ENCODE data around the gene MYH7.

Gene MYH7

DNA sequence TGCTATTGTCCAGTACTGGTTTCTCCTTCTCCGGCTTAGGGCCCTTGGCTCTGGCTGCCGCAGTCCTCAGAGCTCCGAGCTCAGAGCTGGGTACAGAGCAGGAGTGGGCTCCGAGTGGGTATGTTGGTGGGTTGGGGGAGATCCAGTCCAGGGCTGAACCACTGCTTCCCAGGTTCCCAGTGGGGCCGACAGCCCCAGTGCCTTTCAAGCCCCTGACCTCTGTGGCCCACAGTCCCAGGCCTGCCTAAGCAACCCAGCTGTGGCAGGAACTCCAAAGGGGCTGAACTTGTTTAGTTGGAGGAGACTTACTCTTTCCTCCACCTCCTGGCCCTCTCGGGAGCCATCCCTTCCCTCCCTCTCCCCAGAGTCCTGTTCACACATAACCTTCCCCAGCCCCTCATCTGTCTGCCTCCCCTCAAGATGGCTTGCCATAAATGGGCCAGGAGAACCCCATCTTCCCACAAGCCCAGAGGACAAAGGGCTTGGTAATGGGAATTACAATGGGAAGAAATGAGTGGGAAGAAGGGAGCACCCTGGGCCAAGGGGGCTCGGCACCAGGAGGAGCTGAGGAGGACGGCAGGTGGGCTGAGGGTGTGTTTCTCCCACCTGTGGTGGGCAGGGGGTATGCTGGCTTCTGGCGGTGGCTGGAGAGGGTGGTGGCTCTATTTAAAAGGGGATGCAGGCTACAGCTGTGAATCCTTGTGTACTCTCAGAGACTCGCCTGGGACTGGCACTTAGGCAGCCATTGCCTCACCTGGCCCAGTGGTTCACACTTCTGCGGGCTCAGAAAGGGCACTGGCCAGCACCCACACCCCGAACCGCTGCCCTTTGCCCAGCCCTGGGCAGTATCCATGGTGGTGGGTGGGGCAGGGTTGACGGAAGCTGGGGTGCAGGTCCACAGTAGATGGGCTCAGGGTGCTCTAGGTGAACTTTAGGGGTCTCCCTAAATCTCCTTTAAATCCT, 23.6 kb downstream of the MYH7 start:
- no peak overlapping the region for H3K4me3 ChIP-seq (ENCODE audit: low read length)
- H3K4me1 ChIP-seq (ENCODE audit: control insufficient read depth, insufficient read depth, low read length): no peaks in the 10 kb centered on the region
- no peak for DNase-seq (ENCODE audit: low read depth)

DNA sequence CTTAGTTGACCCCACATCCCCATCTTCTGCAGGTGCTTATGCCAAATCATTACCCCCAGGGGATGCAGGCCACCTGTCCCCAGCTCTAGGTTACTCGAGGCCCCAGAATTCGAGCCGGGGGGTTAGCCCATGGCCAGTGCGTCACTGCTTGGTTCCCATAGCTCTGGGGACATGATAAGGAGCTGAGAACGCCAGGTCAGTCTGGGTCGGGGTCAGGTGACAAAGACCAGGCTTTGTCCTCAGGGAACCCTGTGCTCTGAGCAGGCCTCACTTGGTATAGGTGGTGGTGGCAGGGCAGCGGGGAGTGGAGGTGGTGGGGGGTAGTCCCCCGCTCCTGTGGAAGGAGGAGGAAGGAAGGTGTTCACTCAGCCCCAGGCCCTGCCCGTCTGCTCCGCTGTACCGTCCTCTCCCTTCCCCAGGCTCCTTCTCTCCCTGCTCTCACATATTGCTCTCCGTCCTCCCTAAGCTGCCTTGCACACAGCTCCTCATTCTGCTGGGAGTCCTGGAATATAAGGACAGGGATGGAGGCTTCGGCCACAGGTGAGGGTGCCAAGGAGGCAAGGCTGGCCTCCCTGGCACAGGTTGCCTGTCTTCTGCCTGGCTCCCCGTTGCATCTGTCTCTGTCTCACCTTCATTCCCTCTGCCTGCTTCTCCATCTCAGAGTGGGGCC, 25.4 kb downstream of the MYH7 start:
- no peaks in the 10 kb centered on the region for H3K36me3 ChIP-seq (ENCODE audit: control insufficient read depth, insufficient read depth, low read length, severe bottlenecking)
- no peak for DNase-seq (ENCODE audit: low read depth)
- H3K4me3 ChIP-seq (ENCODE audit: low read length): no peak overlapping the region
- no peak overlapping the region for H3K9ac ChIP-seq (ENCODE audit: low read length)
- H3K27me3 ChIP-seq (replicated peaks; ENCODE audit: control insufficient read depth, insufficient read depth, low read length): peaks cover 40% of the 10 kb centered on the region
- no peaks in the 10 kb centered on the region for H3K9me3 ChIP-seq (ENCODE audit: control insufficient read depth, low read length)
- H3K4me1 ChIP-seq (ENCODE audit: control insufficient read depth, insufficient read depth, low read length): no peaks in the 10 kb centered on the region

More for the DNA sequence above, 23.6 kb downstream of the MYH7 start:
- Histone ChIP-seq H3K27me3 (replicated peaks; ENCODE audit: control insufficient read depth, insufficient read depth, low read length) (peaks cover 34% of the 10 kb centered on the region), H3K36me3 (ENCODE audit: control insufficient read depth, insufficient read depth, low read length, severe bottlenecking) (no peaks in the 10 kb centered on the region), H3K9ac (ENCODE audit: low read length) (no peak overlapping the region), H3K9me3 (ENCODE audit: control insufficient read depth, low read length) (no peaks in the 10 kb centered on the region)

DNA sequence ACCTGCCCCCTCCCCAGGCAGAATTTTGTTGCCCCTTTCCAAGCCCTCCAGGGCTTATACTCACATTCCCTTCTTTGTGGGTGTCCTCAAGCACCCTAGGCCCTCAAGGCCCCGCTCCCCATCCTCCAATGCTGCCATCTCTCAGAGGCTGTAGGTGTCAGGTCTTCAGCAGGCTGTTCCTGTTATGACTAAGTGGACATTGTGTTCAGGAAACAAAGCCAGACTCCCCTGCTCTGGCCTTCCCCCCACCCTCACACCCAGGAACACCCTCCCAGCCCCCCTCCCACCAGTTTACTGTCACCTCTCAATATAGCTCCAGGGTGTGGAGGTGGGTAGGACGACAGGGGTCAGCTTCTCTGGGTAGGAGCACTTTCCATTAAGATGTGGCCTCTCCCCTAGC, 26.0 kb downstream of the MYH7 start:
- no peak overlapping the region for H3K9ac ChIP-seq (ENCODE audit: low read length)
- no peaks in the 10 kb centered on the region for H3K4me1 ChIP-seq (ENCODE audit: control insufficient read depth, insufficient read depth, low read length)
- H3K36me3 ChIP-seq (ENCODE audit: control insufficient read depth, insufficient read depth, low read length, severe bottlenecking): no peaks in the 10 kb centered on the region
- H3K9me3 ChIP-seq (ENCODE audit: control insufficient read depth, low read length): no peaks in the 10 kb centered on the region
- H3K27me3 ChIP-seq (replicated peaks; ENCODE audit: control insufficient read depth, insufficient read depth, low read length): peaks cover 45% of the 10 kb centered on the region
- no peak overlapping the region for H3K4me3 ChIP-seq (ENCODE audit: low read length)
- DNase-seq (ENCODE audit: low read depth): no peak

DNA sequence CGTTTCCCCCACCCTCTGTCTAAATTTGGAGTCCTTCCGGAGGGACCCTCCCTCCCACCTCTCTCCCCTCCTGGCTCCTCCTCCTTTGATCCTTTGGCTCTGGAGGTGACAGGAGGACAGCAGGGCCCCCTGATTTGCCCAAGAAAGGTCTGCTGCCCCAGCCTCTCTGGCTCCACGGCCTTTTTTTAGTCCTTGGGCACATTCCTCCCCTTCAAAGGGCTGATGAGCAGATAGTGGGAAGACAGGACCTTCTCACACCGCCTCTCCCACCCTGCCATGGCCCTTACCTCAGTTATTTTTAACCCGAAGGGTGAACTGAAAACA, 27.2 kb downstream of the MYH7 start:
- no peak for DNase-seq (ENCODE audit: low read depth)
- Histone ChIP-seq H3K4me3 (ENCODE audit: low read length) (no peak overlapping the region), H3K9me3 (ENCODE audit: control insufficient read depth, low read length) (no peaks in the 10 kb centered on the region), H3K4me1 (ENCODE audit: control insufficient read depth, insufficient read depth, low read length) (no peaks in the 10 kb centered on the region), H3K27me3 (replicated peaks; ENCODE audit: control insufficient read depth, insufficient read depth, low read length) (peaks cover 53% of the 10 kb centered on the region), H3K9ac (ENCODE audit: low read length) (no peak overlapping the region), H3K36me3 (ENCODE audit: control insufficient read depth, insufficient read depth, low read length, severe bottlenecking) (no peaks in the 10 kb centered on the region)

DNA sequence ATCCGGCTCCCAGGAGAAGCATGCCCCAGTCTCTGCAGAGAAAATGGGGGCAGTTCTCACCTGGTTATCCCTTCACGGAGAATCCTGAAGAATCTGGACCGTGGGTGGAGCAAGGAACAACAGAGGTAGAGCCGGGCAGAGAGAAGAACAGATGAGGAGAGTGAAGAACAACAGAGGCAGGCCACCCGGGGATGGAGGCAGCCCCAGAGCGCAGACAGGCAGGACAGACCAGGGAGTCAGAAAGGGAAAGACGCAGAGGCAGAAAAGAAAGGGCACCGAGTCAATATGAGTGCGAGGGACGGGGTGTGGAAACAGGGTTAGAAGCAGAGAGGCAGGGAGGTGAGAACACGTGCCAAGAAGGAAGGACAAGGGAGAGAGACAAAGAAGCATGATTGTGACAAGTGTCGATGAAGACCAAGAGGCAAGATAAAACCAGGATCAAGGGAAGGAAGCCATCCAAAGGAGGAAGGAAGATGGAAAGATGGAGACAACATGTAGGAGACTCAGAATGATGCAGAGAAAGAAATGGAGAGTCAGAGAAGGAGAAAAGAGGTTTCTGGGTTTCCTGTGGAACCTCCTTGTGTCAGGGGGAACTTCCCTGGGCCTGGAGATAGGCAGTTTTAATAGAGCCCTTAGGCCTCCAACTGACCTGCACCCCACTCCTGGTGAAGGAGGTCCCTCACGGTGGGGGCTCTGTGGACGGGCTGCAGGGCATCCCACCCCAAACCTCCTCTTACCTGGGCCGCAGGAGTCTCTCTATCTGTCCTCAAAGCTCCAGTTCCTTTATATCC, 27.7 kb downstream of the MYH7 start, which contains the start of gene MYH6:
Gene MYH6, minus strand, starts transcription at position 758 of the 791 bp plus-strand sequence. CDS start 1,050 bp downstream, outside the sequence.
- peaks cover 50% of the 10 kb centered on the region for H3K27me3 ChIP-seq (replicated peaks; ENCODE audit: control insufficient read depth, insufficient read depth, low read length)
- H3K36me3 ChIP-seq (ENCODE audit: control insufficient read depth, insufficient read depth, low read length, severe bottlenecking): no peaks in the 10 kb centered on the region
- no peak for DNase-seq (ENCODE audit: low read depth)
- H3K4me3 ChIP-seq (ENCODE audit: low read length): no peak within 1 kb of the TSS
- H3K4me1 ChIP-seq (ENCODE audit: control insufficient read depth, insufficient read depth, low read length): no peaks in the 10 kb centered on the region
- H3K9ac ChIP-seq (ENCODE audit: low read length): no peak within 1 kb of the TSS
- H3K9me3 ChIP-seq (ENCODE audit: control insufficient read depth, low read length): no peaks in the 10 kb centered on the region

DNA sequence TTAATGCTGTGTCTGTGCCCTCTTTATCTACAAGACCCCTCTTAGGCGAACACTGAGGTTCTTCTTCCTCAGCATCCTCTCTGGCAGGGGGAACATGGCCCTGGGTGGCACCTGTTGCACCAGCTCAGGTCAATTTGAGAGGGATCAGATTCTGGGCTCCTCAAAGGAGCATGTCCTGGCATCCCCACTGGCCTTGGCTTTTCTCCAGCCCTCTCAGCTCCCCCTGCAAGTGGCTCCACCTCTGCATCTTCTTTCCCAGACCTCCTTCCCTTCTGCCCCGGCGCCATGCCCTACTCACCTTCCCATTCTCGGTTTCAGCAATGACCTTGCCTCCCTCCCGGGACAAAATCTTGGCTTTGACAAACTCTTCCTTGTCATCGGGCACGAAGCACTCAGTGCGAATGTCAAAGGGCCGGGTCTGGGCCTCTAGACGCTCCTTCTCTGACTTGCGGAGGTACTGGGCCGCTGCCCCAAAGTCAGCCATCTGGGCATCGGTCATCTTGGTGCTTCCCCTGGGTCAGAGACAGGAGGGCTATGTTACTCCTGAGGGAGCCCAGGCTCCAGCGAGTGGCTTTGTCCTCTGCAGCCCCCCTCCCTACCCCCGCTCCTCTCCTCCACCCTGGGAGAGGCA, 28.6 kb downstream of the MYH7 start:
- Histone ChIP-seq H3K27me3 (replicated peaks; ENCODE audit: control insufficient read depth, insufficient read depth, low read length) (peaks cover 46% of the 10 kb centered on the region), H3K4me3 (ENCODE audit: low read length) (no peak overlapping the region)

DNA sequence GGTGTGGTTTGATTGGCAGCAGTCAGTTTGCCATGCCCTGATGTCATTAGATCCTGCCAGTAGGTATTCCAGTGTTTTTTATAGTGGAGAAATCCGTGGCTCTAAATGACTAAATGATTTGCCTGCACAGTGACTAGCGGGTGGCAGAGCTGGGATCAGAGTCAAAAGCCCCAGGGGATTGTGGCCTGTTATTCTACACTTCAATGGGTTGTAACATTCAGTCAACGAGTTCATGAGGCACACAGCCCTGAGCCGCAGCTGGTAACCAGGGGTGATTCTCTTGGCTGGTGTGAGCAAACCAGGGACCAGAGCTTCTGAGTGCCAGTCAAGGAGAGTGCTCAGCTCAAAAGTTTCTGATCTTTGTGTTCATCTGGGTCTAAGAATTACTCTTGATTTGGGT, 29.2 kb downstream of the MYH7 start:
- Histone ChIP-seq H3K9ac (ENCODE audit: low read length) (no peak overlapping the region), H3K9me3 (ENCODE audit: control insufficient read depth, low read length) (no peaks in the 10 kb centered on the region), H3K4me3 (ENCODE audit: low read length) (no peak overlapping the region), H3K4me1 (ENCODE audit: control insufficient read depth, insufficient read depth, low read length) (no peaks in the 10 kb centered on the region), H3K36me3 (ENCODE audit: control insufficient read depth, insufficient read depth, low read length, severe bottlenecking) (no peaks in the 10 kb centered on the region), H3K27me3 (replicated peaks; ENCODE audit: control insufficient read depth, insufficient read depth, low read length) (peaks cover 43% of the 10 kb centered on the region)
- no peak for DNase-seq (ENCODE audit: low read depth)

More for the DNA sequence above, 28.6 kb downstream of the MYH7 start:
- DNase-seq (ENCODE audit: low read depth): no peak
- no peaks in the 10 kb centered on the region for H3K9me3 ChIP-seq (ENCODE audit: control insufficient read depth, low read length)
- H3K9ac ChIP-seq (ENCODE audit: low read length): no peak overlapping the region
- H3K36me3 ChIP-seq (ENCODE audit: control insufficient read depth, insufficient read depth, low read length, severe bottlenecking): no peaks in the 10 kb centered on the region
- no peaks in the 10 kb centered on the region for H3K4me1 ChIP-seq (ENCODE audit: control insufficient read depth, insufficient read depth, low read length)

DNA sequence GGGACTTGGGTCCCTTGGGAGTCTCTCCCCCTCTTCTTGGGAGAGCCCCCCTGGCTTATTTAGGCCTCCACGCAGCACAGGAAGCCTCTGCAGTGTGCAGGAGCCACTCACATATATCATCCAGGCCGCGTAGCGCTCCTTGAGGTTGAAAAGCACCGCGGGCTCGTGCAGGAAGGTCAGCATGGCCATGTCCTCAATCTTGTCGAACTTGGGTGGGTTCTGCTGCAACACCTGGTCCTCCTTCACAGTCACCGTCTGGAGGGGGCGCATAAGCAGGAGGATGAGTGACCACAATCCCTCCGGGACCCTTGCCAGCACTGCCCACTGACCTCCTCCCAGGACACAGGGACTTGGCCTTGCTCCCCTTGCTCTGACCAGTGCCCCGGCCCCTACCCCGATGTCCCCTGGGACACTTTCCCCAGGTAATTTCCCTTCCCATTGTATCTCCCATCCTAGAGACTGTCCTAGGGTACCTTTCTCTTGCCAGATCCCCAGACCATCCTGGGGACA, 29.9 kb downstream of the MYH7 start:
- Histone ChIP-seq H3K36me3 (ENCODE audit: control insufficient read depth, insufficient read depth, low read length, severe bottlenecking) (no peaks in the 10 kb centered on the region), H3K9me3 (ENCODE audit: control insufficient read depth, low read length) (no peaks in the 10 kb centered on the region)

DNA sequence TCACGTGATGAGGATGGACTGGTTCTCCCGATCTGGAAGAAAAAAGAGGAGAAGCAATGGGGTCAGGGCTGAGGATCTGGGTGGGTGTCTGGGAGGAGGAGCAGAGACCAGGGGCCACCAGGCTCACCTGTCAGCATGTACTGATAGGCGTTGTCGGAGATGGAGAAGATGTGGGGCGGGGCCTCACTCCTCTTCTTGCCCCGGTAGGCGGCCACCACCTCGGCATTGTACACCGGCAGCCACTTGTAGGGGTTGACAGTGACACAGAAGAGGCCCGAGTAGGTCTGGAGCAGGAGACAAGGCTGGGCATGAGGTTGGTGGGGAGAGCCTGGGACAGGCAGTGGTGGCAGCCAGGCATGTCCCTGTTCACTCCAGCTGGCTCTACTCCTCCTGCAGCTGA, 30.4 kb downstream of the MYH7 start:
- Histone ChIP-seq H3K36me3 (ENCODE audit: control insufficient read depth, insufficient read depth, low read length, severe bottlenecking) (no peaks in the 10 kb centered on the region), H3K9ac (ENCODE audit: low read length) (no peak overlapping the region), H3K4me3 (ENCODE audit: low read length) (no peak overlapping the region), H3K27me3 (replicated peaks; ENCODE audit: control insufficient read depth, insufficient read depth, low read length) (peaks cover 41% of the 10 kb centered on the region), H3K4me1 (ENCODE audit: control insufficient read depth, insufficient read depth, low read length) (no peaks in the 10 kb centered on the region), H3K9me3 (ENCODE audit: control insufficient read depth, low read length) (no peaks in the 10 kb centered on the region)
- DNase-seq (ENCODE audit: low read depth): no peak

More for the DNA sequence above, 29.9 kb downstream of the MYH7 start:
- H3K4me3 ChIP-seq (ENCODE audit: low read length): no peak overlapping the region
- no peaks in the 10 kb centered on the region for H3K4me1 ChIP-seq (ENCODE audit: control insufficient read depth, insufficient read depth, low read length)
- peaks cover 44% of the 10 kb centered on the region for H3K27me3 ChIP-seq (replicated peaks; ENCODE audit: control insufficient read depth, insufficient read depth, low read length)
- DNase-seq (ENCODE audit: low read depth): no peak
- H3K9ac ChIP-seq (ENCODE audit: low read length): no peak overlapping the region

DNA sequence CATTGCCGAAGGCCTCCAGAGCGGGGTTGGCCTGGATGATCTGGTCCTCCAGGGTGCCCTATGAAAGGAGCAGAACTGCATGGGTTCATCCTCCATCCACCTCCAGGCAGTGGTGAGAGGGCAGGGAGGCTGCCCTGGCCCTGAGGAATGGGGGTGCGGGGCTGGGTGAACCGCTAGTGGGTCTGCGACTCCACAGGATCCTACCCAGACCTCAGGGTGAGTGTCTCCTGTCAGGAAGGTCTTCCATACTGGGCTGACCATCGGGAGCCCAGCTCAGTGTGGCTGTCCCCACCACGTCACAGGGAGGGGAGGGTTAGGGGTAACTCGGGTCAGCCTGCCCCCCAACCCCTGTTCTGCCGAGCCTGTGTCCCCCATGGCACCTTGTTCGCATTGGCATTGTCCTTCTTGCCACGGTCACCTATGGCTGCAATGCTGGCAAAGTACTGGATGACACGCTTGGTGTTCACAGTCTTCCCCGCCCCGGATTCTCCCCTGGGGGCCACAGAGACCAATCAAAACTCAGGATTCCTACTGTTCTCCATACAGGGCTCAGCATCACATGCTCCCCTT, 31.0 kb downstream of the MYH7 start:
- Histone ChIP-seq H3K27me3 (replicated peaks; ENCODE audit: control insufficient read depth, insufficient read depth, low read length) (peaks cover 36% of the 10 kb centered on the region), H3K4me1 (ENCODE audit: control insufficient read depth, insufficient read depth, low read length) (no peaks in the 10 kb centered on the region), H3K36me3 (ENCODE audit: control insufficient read depth, insufficient read depth, low read length, severe bottlenecking) (no peaks in the 10 kb centered on the region), H3K9ac (ENCODE audit: low read length) (no peak overlapping the region), H3K9me3 (ENCODE audit: control insufficient read depth, low read length) (no peaks in the 10 kb centered on the region), H3K4me3 (ENCODE audit: low read length) (no peak overlapping the region)
- DNase-seq (ENCODE audit: low read depth): no peak

Measured in adipocyte (in vitro differentiated cells).